KOPT-K1 (cell line): Measurements from ENCODE around the gene RTL5.

Experiments used
- H3K27ac ChIP-seq: fragments of 200-600 bp; sonication (generic); 2 replicates; pipeline ENCODE4 v1.5.1; 2016; ENCODE audit warnings: antibody characterized with exemption, mild to moderate bottlenecking, low read depth, low read length; ENCODE audit not compliant: poor library complexity, severe bottlenecking
- H3K36me3 ChIP-seq: fragments of 200-600 bp; sonication (generic); 2 replicates; pipeline ENCODE4 v1.5.1; 2017; ENCODE audit warnings: antibody characterized with exemption, mild to moderate bottlenecking, low read length, moderate library complexity; ENCODE audit not compliant: insufficient read depth
- H3K9me3 ChIP-seq: fragments of 200-600 bp; sonication (generic); 2 replicates; pipeline ENCODE4 v1.5.1; 2017; ENCODE audit warnings: antibody characterized with exemption, low read length, mild to moderate bottlenecking; ENCODE audit not compliant: insufficient read depth, poor library complexity, severe bottlenecking

The RTL5 gene

DNA sequence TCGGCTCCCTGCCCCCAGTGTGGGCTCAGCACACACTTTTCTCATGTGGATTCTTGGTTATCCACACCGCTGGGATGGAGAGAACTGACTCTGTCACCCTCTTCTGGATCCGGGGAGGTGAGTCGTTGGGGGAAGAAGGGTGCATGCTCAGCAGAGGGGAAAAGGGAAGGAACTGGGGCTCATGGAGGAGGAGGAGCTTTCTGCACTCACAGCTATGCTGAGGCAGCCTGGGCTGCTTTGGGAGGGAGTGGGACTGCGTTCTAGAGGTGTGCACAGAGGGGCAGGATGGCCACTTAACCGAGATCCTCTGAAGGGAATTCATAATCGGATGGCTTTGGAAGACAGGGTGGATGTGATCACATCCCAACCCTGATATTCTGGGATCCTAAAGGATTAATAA, 51.6 kb downstream of the RTL5 start:
- no peaks in the 10 kb centered on the region for H3K36me3 ChIP-seq
- no peaks in the 10 kb centered on the region for H3K9me3 ChIP-seq
- no peak overlapping the region for H3K27ac ChIP-seq

- H3K9me3 ChIP-seq, result no peaks in the 10 kb centered on the region
- H3K27ac ChIP-seq, result no peak overlapping the region
- no peaks in the 10 kb centered on the region for H3K36me3 ChIP-seq
Observed at GRCh38 chrX:72079607-72080006, 52.1 kb downstream of the RTL5 start.

DNA sequence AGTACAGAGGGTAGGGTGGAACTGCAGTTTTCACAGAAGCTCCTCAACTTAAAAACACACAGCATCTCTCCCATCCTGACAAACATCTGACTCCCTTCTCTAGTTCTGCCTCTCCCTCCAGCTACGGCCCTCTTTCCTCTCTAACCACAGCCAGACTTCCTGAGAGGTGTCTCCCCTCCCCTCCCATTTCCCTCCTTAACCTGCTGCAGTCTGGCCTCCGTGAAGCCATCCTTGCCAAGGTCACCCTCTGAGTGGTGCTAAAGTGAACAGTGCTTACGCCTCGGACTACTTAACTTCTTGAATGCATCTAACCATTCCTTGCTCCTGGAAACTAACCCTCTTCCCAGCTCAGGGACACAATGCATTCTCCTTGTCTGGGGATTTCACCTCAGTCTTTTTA, 53.3 kb downstream of the RTL5 start:
- Histone ChIP-seq H3K27ac (no peak overlapping the region), H3K9me3 (no peaks in the 10 kb centered on the region), H3K36me3 (no peaks in the 10 kb centered on the region)
